ENCODE measurements around the gene GUCA1A.
"Not testable (repeated sequence)": the region's sequence is repeated elsewhere in the genome, so short reads cannot be mapped to it uniquely, and the experiment has no call there.

GUCA1A gene

DNA sequence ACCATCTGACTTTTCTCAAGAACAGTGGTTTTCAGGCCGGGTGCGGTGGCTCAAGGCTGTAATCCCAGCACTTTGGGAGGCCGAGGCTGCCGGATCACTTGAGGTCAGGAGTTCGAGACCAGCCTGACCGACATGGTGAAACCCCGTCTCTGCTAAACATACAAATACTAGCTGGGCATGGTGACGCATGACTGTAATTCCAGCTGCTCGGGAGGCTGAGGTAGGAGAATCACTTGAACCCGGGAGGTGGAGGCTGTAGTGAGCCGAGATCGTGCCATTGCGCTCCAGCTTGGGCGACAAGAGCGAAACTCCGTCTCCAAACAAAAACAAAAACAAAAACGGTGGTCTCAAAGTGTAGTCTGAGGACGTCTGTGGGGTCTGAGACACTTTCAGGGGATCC is 43.3 kb downstream of the GUCA1A start:
- DNase-seq = not testable (repeated sequence)

- DNase-seq = no peak
These were observed 44.0 kb downstream of the GUCA1A start for GRCh38 chr6:42217157-42217518.

GRCh38 chr6:42217519-42218367 is 44.6 kb downstream of the GUCA1A start, which contains the start of gene MRPS10:
MRPS10 (minus strand) TSS chr6:42217861; CDS start chr6:42217849, 12 bp downstream.
- peak; percentile 98 for DNase-seq

- DNase-seq = no peak
These were observed 47.6 kb downstream of the GUCA1A start for GRCh38 chr6:42220807-42221206.

DNA sequence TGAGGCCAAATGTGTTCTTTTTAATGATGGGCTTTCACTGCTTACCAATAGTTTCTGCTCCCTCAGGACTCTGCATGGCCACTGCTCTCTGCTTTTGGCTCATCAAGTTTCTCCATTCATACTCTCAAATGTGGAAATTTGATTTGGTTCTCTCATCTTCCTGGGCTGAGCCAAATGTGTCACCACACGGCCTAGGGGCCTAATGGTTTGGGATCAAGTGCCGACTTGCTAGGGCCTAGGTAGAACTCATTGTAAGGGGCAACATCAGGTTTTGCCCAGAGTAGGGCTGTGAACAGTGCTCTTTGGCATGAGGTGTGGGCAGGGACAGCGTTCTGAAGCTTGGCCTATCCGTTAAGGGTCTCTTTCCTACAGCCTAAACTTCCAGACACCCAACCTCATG is 48.4 kb downstream of the GUCA1A start:
- no peak for DNase-seq

DNA sequence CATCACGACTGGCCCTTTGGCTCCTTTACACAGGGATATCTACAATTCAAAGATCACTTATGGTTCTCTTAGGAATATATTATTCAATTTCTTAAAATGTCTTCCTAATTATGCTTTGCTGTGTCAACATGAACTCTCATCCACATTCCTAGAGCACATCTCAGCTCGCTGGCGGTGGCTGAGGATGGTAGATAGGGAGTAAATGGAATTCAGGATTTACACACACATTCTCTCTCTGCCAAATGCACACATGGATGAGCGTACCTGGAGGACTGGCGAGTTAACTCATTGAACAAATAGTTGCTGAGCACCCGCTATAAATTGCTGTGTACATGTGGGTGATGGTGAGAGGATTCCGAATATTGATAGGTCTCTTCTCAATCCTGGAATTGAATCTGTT is 49.3 kb downstream of the GUCA1A start:
- no peak for DNase-seq

DNA sequence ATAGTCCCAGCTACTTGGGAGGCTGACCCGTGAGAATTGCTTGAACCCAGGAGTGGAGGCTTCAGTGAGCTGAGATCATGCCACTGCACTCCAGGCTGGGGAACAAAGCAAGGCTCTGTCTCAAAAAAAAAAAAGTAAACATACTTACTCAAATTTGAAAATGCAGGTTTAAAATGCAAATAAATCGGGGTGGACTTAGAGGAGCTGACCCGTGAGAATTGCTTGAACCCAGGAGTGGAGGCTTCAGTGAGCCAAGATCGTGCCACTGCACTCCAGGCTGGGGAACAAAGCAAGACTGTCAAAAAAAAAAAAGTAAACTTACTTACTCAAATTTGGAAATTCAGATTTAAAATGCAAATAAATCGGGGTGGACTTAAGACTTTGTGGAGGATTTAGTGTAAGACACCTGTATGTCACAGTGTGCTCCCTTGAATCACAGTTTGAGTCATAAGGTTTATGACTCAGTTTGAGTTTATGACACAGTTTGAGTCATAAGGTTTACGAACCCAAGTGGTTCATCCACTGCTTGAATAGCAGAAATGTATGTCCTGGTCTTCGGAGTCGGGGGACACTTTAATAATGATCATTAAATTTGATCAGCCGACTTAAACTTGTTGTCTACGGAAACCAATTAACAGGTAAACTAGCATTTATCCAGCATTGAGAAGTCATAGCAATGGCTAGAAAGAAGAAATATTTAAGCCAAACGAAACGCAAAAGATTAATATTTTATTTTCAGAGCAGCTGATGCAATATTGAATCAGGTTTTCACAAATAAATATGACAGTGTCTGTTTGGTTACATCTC is 51.3 kb downstream of the GUCA1A start:
- no peak for DNase-seq

GRCh38 chr6:42225029-42225339 is 51.8 kb downstream of the GUCA1A start:
- DNase-seq = no peak

DNA sequence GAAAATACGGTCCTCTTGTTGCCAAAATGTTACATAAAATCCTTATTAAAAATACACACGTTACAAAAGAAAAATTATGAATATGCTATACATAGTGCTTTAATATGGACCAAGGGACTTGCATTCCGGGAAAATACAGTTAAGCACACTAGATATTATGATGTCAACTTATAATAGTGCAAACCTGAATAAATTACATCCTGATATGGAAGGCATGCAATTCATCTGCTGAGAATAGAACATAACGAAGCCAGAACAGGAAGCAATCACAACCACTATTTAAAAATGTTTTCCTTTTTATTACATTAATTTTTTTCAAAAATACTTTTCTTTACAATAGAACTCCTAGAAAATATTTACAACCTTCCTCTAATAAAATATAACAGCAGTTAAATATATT is 52.3 kb downstream of the GUCA1A start:
- no peak for DNase-seq

GRCh38 chr6:42226161-42226611 is 53.0 kb downstream of the GUCA1A start:
- DNase-seq = no peak

DNA sequence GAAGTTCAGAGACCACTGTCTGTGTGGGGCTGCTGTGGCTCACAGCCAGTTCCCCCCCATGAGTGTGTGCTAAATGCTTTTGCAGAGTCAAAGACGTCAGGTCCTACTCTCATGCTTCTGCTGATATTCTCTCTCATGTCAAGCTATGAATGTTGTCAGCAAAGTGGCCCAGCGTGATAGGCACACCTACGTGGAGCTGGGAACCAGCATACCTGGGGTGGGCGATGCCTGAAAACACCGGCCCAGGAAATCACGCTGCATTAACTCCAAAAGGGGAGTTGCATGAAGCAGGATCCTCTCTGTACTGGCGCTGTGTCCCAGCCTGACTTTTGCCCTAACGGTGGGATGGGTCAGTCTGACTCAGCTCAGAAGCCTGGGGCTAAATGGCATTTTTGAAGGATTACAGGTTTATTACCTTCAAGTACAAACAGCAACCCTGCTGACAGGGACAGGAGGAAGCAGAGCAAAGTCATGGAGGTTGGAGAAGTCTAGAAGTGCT is 53.5 kb downstream of the GUCA1A start:
- DNase-seq = no peak

DNA sequence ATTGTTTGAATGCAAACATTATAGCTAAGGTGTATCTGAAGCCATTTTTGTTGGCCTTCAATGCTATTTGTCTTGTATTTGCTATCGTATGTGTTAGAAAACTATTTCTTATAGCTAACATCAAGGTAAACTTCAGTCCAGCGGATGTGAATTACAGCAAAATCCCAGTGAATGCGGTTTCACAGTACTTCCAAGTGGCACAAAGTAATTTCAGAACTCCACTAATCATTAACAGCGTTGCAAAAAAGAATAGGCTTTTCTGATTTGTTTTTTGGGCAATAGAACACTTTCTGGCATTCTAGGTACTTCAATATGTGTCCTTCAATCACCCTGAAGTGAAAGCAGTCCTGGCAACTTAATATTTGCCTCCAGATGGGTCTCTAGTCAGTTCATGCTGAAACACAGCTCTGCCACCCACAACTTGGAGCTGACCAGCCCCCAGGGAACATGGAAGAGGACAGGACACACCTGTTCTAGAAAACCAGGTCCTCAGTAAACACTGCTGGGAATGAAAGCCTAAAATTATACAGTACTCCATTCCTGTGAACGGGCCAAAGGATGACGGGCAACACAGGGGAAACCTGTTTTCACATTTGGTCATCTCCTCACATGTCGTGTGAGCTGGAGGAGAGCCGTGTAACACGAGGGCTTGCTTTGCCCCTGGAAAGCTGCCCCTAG is 54.1 kb downstream of the GUCA1A start:
- DNase-seq = no peak

GRCh38 chr6:42228305-42228704 is 55.1 kb downstream of the GUCA1A start:
- DNase-seq = no peak
